Kidney capillary endothelial cell (primary cell): Measurements from ENCODE around the gene DENND1A.

Experiments used
- DNase-seq: peaks from one replicate; pipeline ENCODE4 v3.0.0-alpha.2; 2018; ENCODE audit warnings: low spot score

The DENND1A gene

DNA sequence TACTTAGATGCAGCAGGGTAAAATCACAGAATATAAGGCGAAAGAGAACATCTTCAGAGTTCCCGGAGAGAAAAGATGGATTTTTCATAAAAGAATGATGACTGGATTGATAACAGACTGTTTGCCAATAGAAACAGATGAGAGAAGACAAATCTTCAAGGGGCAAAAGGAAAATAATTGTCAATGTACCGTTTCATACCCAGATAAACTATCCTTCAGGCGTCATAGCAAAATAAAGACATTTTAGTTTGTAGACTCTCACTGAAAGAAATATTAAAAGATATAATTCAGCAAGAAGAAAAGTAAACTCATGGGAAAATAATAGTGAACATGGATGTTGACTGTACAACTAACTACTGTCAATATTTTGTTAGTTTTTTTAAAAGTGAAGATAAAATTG is 399.7 kb downstream of the DENND1A start:
- DNase-seq: no peak

DNA sequence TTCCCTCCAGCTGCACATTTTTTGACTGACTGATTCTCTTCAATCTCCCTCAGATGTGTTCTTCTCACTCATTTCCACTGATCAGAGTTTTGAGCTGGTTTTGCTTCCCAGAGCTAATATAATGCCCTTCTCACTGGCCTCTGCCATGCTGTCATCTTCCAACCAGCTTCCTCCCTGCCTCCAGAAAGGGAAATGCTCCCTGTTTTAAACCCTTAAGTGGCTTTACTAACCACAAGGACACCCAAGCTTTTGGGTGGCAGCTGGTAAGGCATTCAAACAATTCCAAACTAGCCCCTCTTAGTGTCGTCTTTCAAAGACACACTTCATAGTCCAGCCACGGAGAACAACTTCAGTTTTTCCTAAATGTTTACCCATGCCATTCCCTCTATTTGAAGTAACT is 401.4 kb downstream of the DENND1A start:
- DNase-seq: no peak

DNA sequence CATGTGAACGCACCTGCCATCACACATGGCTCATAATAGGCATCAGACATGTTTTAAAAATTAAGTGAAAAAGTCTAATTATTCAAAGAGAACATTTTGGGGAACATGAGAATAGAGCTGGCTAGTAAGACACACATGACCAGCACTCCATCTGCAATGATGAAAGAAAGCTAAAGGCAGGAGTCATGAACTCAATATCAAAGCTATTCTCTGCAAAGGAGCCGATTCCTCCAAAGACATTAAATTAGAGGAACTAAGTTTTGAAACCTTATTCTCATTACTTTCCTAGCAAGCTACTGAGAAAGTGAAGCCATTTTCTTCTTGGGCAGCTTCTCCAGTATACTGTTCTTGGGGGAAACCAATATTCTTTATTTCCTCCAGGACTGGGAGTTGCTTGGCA is 401.9 kb downstream of the DENND1A start:
- DNase-seq: no peak

DNA sequence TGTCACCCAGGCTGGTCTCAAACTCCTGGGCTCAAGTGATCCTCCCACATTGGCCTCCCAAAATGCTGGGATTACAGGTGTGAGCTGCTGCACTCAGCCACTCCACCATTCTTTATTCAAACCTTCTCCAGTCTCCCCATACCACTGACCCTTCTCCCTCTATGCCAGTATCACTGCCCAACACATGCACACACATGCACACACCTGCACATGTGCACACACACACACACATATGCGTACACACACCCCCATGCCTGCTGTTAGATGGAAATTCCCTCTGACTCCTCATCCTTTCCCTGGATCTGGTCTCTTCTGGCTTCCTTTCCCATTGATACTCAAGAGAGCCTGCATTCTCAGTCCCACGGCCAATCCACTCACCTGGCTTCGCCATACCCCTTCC is 404.0 kb downstream of the DENND1A start:
- no peak for DNase-seq

DNA sequence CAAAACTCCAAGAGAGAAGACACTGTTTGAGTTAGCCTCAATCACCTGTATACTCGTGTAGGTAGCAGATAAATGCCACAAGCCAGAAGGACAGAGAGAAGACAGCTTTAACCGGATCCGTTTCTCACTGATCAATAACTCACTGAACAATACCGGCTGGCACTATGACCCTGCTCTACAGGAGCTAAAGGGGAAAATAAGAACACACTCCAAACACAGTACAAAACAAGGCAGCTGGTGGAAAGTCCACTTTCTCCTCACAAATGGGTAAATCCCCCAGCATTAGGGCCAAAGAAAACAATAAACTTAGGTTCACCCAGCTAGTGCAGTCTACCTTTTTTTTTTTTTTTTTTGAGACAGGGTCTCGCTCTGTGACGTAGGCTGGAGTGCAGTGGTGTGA is 404.5 kb downstream of the DENND1A start:
- DNase-seq: no peak

DNA sequence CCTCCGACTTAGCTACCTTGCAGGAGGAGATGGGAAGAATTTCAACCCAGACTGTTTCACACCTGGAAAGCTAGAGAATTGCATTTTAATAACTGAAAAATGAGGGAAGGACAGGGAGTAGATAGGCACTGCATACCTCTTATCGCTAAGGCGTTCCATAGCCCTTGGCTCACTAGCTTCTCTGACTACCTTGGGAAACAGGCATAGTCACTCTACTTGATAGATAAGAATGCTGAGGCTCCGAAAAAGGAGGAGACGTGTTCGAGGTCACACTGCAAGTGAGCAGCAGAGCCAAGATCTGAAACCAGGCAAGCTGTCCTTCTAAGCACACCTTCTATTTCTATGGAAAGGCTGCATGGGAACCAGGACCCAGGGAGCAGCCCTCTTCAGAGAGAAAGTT is 405.1 kb downstream of the DENND1A start:
- DNase-seq: no peak

DNA sequence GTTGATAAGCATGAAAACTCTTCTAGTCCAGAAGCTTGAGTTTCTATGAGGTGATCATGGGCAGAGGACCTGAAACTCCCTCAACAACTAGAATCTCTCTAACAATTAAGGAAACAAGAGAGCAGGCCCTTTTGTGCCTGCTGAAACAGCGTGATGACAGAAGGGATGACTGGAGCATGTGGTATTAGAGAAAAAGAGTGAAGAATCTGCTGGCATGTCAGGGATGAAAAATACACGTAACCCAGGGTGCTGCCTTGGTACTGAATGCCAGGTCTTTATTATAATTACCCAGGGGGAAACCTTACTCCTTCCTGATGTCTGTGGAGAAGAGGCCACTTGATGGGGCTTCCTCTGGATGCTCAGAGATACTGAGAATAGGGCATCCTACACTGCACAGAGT is 406.1 kb downstream of the DENND1A start:
- no peak for DNase-seq

DNA sequence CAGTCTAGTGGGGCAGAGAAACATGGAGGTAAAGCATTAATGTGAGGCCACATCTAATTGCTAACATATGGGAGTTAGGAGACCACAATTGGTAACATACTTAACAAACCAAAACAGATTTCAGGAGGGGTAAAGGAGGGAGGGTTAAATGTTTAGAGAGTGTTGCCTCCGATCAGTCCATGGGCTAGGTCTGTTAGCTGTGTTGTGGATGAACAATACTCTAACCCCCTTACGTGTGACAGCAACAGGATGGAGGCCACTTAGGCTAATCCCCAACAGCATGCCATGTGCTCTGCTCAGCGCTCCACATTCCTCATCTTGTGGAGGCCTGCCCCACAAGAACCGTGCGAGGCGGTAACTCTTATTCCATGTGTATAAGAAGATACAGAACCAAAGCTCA is 406.9 kb downstream of the DENND1A start:
- DNase-seq: no peak

DNA sequence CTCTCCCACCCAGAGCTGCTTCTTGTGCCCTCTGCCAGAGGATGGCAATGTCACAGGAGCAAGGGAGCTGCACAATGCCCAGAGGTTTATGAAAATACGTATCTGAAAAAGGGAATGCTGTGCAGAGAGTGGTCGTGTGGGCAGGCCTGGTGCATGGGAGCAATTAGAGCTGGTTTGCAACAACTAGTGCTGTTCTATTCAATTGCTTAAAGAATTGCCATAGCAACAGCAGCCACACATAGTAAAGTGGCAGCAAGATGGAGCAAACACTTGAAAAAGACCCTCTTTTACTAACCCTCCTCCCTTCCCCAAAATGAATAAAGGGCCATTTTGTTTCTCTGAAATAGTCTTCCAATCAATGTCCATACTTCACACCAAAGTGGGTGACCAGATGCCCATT is 407.7 kb downstream of the DENND1A start:
- DNase-seq: no peak

DNA sequence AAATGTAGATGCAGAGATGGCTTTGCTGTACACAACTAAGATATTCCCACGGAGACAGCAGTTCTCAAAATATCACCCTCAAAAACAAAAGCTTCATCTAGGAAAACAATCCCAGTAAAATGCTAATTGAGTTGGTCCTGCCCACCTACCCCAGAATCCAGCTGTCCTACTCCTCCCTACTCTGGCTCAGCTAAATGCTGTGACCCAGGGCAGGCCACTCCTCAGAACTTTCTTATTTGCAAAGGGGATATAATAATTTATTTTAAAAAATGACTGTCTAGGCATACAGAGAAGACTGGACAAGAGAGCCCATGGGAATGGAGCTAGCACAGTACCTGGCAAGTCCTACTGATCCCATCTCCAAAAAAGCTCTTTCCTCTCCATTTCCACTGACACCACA is 411.6 kb downstream of the DENND1A start:
- DNase-seq: no peak

DNA sequence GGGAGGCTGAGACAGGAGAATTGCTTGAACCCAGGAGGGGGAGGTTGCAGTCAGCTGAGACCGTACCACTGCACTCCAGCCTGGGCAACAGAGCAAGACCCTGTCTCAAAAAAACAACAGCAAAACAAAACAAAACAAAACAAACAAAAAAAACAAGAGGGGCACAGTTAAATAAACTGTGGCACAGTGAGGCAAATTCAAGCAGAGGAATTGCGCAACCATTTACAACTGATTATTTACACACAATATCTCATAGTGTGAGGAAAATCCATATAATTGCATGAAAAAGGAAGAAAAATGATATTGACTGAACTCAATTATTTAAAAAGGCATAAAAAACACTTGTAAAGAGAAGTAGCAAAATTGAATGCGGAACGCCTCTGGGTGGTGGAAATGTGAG is 412.4 kb downstream of the DENND1A start:
- DNase-seq: no peak

DNA sequence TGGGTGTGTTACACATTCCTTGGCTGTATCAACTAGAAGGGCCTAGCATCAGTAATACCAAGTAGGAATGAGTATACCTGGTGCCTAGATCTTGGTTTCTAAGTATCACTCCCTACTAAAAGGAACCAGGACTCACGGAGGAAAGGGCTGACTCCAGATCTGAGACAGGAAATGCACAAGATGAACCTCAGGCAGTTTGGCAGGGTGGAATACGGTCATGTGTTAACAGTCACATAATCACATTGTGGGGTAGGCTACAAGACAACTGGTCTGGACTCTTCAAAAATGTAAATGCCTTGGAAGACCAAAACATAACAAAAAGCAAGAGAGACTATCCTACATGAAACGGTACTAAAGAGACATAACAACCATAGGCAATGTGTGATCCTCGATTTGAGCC is 415.2 kb downstream of the DENND1A start:
- no peak for DNase-seq

DNA sequence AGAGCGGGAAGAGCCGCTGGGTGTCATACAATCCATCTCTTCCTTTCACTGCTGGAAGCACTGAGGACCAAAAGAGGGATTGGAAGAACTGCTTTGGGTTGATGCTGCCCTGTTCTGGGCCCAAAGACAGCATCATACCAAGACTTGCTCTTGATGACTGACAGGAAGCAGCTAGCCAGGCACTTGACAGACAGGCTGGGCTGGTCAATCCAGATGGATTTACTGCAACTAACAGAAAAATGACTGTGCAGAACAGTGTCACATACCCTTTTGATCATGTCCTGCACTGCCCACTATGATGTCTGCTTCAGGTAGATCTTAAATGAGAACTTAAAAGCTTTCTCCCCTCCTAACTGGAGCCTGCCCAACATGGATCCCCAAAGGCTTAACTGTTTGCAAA is 416.4 kb downstream of the DENND1A start:
- no peak for DNase-seq

DNA sequence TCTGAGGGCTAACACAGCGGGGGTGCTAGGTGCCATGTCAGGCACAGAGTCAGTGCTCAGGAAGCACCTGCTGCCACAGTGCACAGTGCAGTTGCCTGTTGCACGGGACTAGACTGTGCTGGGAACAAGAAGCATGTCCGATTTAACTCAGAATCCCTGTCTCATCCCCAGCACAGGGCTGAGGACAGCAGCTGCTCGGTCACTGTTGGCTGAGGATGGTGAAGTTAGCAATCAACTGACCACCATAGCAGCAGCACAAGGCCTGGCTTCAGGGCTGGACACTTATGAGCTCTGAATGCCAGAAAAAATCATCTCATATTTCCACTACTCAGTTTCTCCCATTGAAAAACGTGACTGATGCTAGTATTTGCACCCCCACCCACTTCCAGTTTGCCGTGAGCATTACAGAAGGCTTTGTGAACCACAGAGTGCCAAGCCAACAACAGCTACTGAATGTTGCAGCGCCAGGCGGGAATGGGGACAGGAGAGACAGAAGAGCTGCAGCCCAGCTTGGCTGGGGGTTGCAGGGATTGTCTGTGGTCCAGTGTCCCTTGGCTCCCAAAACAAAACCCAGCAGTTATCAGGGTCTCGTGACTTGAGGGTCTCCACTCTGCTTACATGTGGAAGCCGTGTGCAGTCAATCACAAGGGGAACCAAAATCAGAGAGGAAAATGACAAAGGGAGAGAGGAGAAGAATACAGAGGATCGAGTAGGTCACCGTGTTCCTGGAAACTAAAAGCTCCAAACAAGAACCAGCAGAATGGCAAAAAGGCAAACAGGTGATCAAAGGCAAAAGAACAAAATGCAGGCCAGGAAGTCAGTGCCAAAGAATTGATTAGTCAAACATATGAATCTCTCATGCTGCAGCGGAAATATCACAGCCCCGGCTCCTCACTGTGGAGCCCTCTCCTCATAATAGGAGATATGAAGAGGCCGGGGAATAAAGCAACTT is 418.3 kb downstream of the DENND1A start:
- DNase-seq: no peak

DNA sequence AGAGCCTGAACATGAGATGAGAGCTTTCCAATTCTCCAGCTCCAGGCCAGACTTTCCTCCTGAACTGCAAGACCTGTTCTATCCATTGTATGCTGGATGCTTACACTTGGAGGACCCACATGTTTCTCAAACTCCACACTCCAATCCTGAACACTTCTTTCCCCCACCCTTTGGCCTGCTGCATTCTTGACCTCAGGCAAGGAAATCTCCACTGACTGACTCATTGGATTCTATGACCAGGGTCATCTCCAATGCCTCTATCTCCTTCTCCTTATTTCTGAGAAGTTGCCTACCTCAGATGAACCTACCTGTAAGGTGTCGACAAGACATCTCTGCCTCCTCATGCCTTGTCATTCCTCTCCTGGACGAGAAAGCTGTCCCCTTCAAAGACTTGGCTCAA is 420.3 kb downstream of the DENND1A start:
- no peak for DNase-seq

DNA sequence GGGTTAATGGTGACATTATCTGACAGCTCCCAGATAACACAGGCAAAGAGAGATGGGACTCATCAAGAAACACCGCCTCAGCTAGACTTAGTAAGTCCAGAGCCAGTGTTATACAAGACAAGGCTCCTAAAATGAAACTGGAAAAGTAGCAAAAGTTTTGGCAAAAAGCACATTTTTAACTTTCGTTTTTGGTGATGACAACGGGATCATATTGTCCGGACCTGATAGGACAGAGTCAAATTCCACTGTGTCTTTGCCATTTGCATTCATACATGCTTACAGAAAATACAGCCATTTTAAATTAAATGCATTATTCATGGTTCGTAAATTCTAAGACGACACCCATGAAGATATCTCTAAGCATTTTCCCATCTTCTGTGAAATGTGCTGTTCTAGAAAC is 421.9 kb downstream of the DENND1A start:
- DNase-seq: no peak

DNA sequence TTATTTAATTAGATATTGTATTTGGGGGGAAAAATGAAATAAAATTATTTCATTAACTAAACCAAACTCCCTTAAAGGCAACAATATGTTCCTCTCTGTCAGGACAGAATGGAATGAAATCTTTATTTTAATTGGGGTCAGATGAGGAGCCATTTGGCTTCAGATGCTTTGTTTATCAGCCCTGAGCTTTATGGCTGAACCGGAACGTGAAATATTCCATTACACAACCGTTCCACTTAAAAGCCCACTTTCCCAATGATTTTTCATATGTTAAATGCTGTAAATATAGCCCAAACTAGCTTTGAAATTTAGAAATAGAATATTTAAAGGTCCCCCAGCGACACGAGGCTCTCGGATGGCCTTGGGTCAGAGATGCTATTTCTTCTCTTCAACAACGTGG is 424.4 kb downstream of the DENND1A start:
- no peak for DNase-seq

DNA sequence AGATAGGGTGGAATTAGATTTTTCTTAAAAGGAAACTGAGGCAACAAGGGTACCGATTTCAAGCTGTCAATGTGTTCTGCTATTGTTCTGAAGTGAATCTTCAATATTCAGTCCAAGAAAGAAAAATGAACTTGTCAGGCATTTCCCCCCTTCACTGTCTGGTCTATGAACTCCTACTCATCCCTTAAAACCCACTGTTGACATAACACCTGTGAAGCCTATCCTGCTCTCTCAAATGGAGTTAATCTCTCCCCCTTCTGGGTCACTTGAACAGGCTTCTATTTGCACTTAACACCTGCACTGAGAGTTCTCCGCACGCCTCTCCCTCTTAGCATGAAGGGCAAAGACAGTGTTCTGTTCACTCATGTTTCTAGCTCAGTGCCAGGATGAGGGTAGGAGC is 429.6 kb downstream of the DENND1A start:
- no peak for DNase-seq

DNA sequence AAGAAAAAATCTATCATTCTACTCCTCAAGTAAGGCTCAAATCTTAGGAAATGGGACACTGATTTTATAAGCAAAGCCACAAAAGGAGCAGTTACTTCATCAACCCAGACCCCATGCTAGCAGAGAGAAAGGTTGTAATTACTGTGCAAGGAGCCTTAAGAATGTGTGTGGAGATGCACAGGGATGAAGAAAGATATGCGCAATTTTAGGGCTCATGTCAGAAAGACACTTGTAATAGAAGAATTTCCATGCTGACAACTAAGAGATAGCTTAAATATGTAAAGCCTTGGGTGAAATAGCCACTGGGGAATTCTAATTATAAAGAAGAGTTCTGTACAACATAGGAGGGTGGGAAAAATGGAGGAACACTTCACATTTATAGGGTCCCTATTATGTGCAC is 432.1 kb downstream of the DENND1A start:
- DNase-seq: no peak

DNA sequence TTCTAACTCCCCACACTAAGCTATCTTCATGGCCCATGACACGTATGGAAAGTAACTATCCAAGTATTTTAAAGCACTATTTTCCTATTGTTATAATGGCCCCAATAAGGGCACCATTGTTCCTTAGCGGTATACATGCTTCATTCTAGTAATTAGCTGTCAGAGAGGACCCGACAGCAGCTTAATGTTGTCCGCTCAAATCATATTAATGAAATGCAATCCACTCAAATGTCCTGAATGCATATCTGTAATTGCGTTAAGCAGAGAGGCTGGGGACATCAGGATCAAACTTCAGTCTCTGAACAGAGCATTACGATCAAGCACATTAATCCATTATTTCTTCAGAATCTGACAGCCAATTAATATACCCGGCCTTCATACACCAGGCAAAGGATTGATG is 434.2 kb downstream of the DENND1A start:
- no peak for DNase-seq

DNA sequence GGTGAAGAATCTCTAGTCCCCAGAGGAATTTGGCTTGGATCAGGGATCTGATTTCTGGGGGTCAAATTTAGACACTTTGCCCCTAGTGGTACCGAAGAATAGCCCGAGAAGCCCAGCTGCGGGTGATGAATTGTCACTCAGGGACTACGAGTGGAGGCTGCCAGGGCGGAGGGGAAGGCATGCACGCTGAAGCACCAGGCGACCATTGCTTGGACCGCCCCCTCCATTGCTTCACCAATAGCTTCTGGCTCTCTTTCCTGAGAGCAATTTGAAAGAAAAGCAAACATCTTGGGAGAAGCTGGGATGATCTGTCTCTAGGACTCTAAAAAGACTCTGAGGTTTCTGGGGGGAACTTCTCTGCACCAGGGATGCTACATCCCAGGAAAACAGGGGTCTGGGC is 436.3 kb downstream of the DENND1A start:
- DNase-seq: no peak

DNA sequence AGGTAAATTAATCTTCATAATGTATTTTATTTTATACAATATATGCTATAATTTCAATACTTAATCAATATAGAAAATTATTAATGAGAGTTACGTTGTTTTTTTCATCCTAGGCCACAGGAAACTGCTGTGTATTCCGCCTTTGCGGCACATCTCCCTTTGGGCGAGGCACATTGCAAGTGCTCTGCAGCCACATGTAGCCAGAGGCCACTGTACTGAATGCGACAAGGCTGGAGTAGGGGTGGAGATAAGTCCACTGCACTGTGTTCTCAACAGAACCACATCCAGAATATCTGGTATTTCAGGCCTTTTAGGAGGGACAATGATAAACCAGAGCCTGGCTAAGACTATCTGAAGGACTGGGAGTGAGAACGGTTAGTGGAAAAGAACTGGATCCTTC is 439.2 kb downstream of the DENND1A start:
- no peak for DNase-seq

DNA sequence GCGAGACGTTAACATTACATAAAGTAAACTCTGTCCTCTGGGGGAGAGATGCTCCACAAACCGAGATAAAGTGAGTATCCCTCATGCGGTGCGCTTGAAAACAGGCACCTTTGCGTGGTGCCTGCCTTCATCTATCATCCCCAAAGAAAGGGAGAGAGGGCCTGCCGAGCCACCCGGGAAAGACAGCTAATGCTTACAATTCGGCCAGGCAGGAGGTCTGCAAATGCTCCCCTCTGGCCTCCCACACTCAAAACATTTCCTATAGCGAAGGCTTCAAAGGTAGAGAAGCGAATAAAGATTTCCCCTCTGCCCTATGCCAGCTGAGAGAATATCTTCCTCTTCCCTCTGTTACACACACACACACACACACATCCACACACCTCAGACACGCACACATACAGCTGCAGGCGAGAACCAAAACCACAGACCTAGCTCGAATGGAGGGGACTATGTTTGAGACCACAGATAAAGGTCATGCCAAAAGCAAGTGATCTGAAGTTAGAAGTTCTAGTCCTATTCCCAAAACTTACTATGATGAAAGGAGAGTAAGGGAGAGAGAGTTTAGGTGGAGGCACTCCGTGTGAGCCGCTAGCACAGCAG is 441.1 kb downstream of the DENND1A start:
- no peak for DNase-seq
